Gastrocnemius medialis (tissue), 4 donors: ENCODE results near the gene CSNK1G1. TPM values are rescaled to one million over a fixed set of nuclear protein-coding genes. Genes with fewer than 3 reads are reported as not detected.

ENCODE experiments used
- ATAC-seq, 2 donors: fragments of 150-250 bp; one replicate each; pipeline ENCODE4 v1.9.1; 2016
- DNase-seq, 2 donors: peaks; one replicate each; pipeline ENCODE4 v3.0.0-alpha.2; 2019
- H3K27ac ChIP-seq, 4 donors: fragments of 200-600 bp; sonication (generic); 1 replicate in 1 of 4; 2 replicates in 3 of 4; pipeline ENCODE4 v1.5.1; 2016 to 2018; ENCODE audit warnings: mild to moderate bottlenecking in 2 of 4, moderate library complexity in 1 of 4
- H3K27me3 ChIP-seq, 3 donors: fragments of 200-600 bp; sonication (generic) in 2 of 3; 1 replicate in 1 of 3; 2 replicates in 2 of 3; pipeline versions ENCODE4 v1.5.1 to v1.6.0; 2016 to 2019; ENCODE audit warnings: mild to moderate bottlenecking in 1 of 3, moderate library complexity in 1 of 3
- H3K36me3 ChIP-seq, 2 donors: fragments of 200-600 bp; sonication (generic) in 1 of 2; one replicate each; pipeline ENCODE4 v1.5.1; 2017 to 2018
- H3K4me1 ChIP-seq, 2 donors: fragments of 200-600 bp; sonication (generic) in 1 of 2; one replicate each; pipeline ENCODE4 v1.5.1; 2016 to 2017; ENCODE audit warnings: mild to moderate bottlenecking in 2 of 2
- H3K4me3 ChIP-seq, 4 donors: fragments of 200-600 bp; sonication (generic) in 3 of 4; 1 replicate in 1 of 4; 2 replicates in 3 of 4; pipeline ENCODE4 v1.5.1; 2016 to 2019; ENCODE audit warnings: mild to moderate bottlenecking in 2 of 4
- H3K9me3 ChIP-seq, 3 donors: fragments of 200-600 bp; sonication (generic) in 2 of 3; 1 replicate in 1 of 3; 2 replicates in 2 of 3; pipeline ENCODE4 v1.5.1; 2016 to 2019
- CTCF ChIP-seq, 5 experiments: fragments of 450-650 bp in 3 of 5; fragments of 200-600 bp in 2 of 5; sonication (generic) in 2 of 5; IDR thresholded peaks in 4 of 5; conservative IDR thresholded peaks in 1 of 5; 1 replicate in 4 of 5; 2 replicates in 1 of 5; pipeline ENCODE4 v1.5.1; 2016 to 2019; ENCODE audit warnings: antibody characterized with exemption in 5 of 5, mild to moderate bottlenecking in 3 of 5, moderate library complexity in 3 of 5
- POLR2A ChIP-seq, 2 donors: fragments of 450-650 bp; IDR thresholded peaks; one replicate each; pipeline ENCODE4 v1.6.1; 2017; ENCODE audit warnings: antibody characterized with exemption in 2 of 2, mild to moderate bottlenecking in 2 of 2, moderate library complexity in 2 of 2
- in situ Hi-C, 4 donors: fragments of 200-750 bp; cut with MboI; loops; one replicate each; pipeline versions ENCODE4 v1.15.0 to v1.8.0; 2017; ENCODE audit warnings: low sequenced_read_pairs in 4 of 4
- intact Hi-C: fragments of 100-400 bp; cut with DNase I; formaldehyde crosslinking; loops from one replicate; pipeline ENCODE4 v1.15.1; 2023; ENCODE audit warnings: low total_unique reads
- total RNA-seq, 4 donors: library from RNA; depleted of rRNA; stranded (reverse); fragments of >200 nt; gene quantifications; one replicate each; pipeline versions ENCODE4 v1.1.0 to v1.2.3, GENCODE V29; 2016

Gene CSNK1G1
- total RNA-seq, 4 donors from 2014 or later = 5.3 to 26.6 (median 6.5) TPM

GRCh38 chr15:64344651-64345294, 11.2 kb downstream of the CSNK1G1 start:
- intact Hi-C loops = no loop called here
- Histone ChIP-seq H3K27me3 (no peaks in the 10 kb centered on the region), H3K4me1 (peaks cover 0 to 8% of the 10 kb centered on the region in 2 donors), H3K36me3 (no peaks in the 10 kb centered on the region), H3K9me3 (no peaks in the 10 kb centered on the region), H3K27ac (no peak overlapping the region), H3K4me3 (no peak overlapping the region)
- TF ChIP-seq POLR2A (IDR thresholded peaks at IDR 0.05) = no peak
- no peak for TF ChIP-seq CTCF (IDR thresholded peaks at IDR 0.05 in 4 of 5, conservative IDR thresholded peaks at IDR 0.05 in 1 of 5)
- DNase-seq (no peak), ATAC-seq (no peak)
- in situ Hi-C loops = no loop called here

GRCh38 chr15:64343841-64344240, 12.1 kb downstream of the CSNK1G1 start:
- no peak for TF ChIP-seq POLR2A (IDR thresholded peaks at IDR 0.05)
- no peak for TF ChIP-seq CTCF (IDR thresholded peaks at IDR 0.05 in 4 of 5, conservative IDR thresholded peaks at IDR 0.05 in 1 of 5)
- in situ Hi-C loops (no loop called here), intact Hi-C loops (no loop called here)
- Histone ChIP-seq H3K4me3 (no peak overlapping the region), H3K4me1 (peaks cover 0 to 8% of the 10 kb centered on the region in 2 donors), H3K9me3 (no peaks in the 10 kb centered on the region), H3K27me3 (no peaks in the 10 kb centered on the region), H3K27ac (no peak overlapping the region), H3K36me3 (no peaks in the 10 kb centered on the region)
- DNase-seq (no peak), ATAC-seq (no peak)

- intact Hi-C loops = no loop called here
- H3K27me3 ChIP-seq = no peaks in the 10 kb centered on the region
- H3K4me1 ChIP-seq = peaks cover 0 to 8% of the 10 kb centered on the region in 2 donors
- no peak for DNase-seq
- in situ Hi-C loops = no loop called here
- TF ChIP-seq POLR2A (IDR thresholded peaks at IDR 0.05) (no peak), CTCF (IDR thresholded peaks at IDR 0.05 in 4 of 5, conservative IDR thresholded peaks at IDR 0.05 in 1 of 5) (no peak)
- no peak overlapping the region for H3K4me3 ChIP-seq
- H3K9me3 ChIP-seq = no peaks in the 10 kb centered on the region
- H3K36me3 ChIP-seq = no peaks in the 10 kb centered on the region
- no peak for ATAC-seq
- no peak overlapping the region for H3K27ac ChIP-seq
These were observed 12.8 kb downstream of the CSNK1G1 start for GRCh38 chr15:64343222-64343621.

GRCh38 chr15:64341961-64342360, 14.0 kb downstream of the CSNK1G1 start:
- TF ChIP-seq CTCF (IDR thresholded peaks at IDR 0.05 in 4 of 5, conservative IDR thresholded peaks at IDR 0.05 in 1 of 5) (no peak), POLR2A (IDR thresholded peaks at IDR 0.05) (no peak)
- Histone ChIP-seq H3K4me1 (peaks cover 0 to 8% of the 10 kb centered on the region in 2 donors), H3K9me3 (no peaks in the 10 kb centered on the region), H3K27me3 (no peaks in the 10 kb centered on the region), H3K4me3 (no peak overlapping the region), H3K36me3 (no peaks in the 10 kb centered on the region), H3K27ac (no peak overlapping the region)
- DNase-seq = no peak
- in situ Hi-C loops = no loop called here
- intact Hi-C loops = no loop called here
- no peak for ATAC-seq

- intact Hi-C loops (no loop called here), in situ Hi-C loops (no loop called here)
- no peak overlapping the region for H3K27ac ChIP-seq
- H3K27me3 ChIP-seq = no peaks in the 10 kb centered on the region
- peaks cover 0 to 8% of the 10 kb centered on the region in 2 donors for H3K4me1 ChIP-seq
- ATAC-seq = no peak
- no peak for DNase-seq
- TF ChIP-seq CTCF (IDR thresholded peaks at IDR 0.05 in 4 of 5, conservative IDR thresholded peaks at IDR 0.05 in 1 of 5) = no peak
- TF ChIP-seq POLR2A (IDR thresholded peaks at IDR 0.05) = no peak
- H3K9me3 ChIP-seq = no peaks in the 10 kb centered on the region
- H3K4me3 ChIP-seq = no peak overlapping the region
- no peaks in the 10 kb centered on the region for H3K36me3 ChIP-seq
These were observed 15.6 kb downstream of the CSNK1G1 start for GRCh38 chr15:64340355-64340754.
